ENCODE results near the gene KIF1C. TPM values are rescaled to one million over a fixed set of nuclear protein-coding genes. Genes with fewer than 3 reads are reported as not detected.

Gene KIF1C
- total and polyA plus RNA-seq, 9 of the 15 experiments (the other 6 are each of a cell fraction or from before 2014, with no cell fraction given) = 0.38 to 68.4 (median 25.1) TPM

DNA sequence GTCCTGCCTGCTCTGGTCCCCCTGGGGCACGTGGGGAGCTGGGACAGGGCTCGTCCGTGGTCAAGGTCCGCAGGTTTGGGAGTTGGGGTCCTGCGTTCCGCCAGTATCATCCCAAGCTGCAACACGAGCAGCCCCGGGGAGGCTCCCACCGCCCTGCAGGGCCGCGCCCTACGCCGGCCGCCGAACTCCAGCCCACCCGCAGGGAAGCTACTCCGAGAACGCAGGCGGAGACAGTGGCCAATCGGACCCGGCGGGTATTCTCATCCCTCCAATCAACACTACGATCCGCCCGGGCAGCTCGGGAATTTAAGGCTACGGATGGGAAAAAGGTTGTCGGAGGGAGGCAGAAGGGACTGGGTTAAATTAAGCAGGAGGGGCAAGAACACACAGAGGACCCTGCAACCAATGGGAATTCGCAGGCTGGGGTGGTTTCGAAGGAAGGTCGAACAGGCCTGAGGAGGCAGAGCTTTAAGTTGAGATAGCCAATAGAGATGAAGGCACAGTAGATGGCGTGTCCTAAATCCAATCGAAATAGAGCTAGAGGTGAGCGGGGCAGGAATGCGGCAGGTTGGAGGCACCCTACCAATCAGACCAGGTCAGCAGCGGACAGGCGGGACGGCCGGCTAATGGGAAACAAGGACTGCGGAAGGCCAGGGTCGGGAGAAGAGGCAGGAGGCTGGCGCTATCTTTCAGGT is 30.8 kb upstream of the KIF1C start (continued):
- TF ChIP-seq, protein P1, sequence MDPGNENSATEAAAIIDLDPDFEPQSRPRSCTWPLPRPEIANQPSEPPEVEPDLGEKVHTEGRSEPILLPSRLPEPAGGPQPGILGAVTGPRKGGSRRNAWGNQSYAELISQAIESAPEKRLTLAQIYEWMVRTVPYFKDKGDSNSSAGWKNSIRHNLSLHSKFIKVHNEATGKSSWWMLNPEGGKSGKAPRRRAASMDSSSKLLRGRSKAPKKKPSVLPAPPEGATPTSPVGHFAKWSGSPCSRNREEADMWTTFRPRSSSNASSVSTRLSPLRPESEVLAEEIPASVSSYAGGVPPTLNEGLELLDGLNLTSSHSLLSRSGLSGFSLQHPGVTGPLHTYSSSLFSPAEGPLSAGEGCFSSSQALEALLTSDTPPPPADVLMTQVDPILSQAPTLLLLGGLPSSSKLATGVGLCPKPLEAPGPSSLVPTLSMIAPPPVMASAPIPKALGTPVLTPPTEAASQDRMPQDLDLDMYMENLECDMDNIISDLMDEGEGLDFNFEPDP (CRISPR knock-in tag; IDR thresholded peaks at IDR 0.05) = no peak
- TF ChIP-seq ADNP (tag; IDR thresholded peaks at IDR 0.05) = no peak
- TF ChIP-seq RBBP5 (IDR thresholded peaks at IDR 0.05; ENCODE audit: borderline replicate concordance, insufficient read depth, low read length, poor library complexity, severe bottlenecking) = peak; percentile 32
- no peak for TF ChIP-seq HDAC2 (IDR thresholded peaks at IDR 0.05)
- TF ChIP-seq ZNF324 (CRISPR knock-in tag; IDR thresholded peaks at IDR 0.05) = no peak
- no peak for TF ChIP-seq ZNF561 (CRISPR knock-in tag; conservative IDR thresholded peaks at IDR 0.05)
- no peak for TF ChIP-seq ZNF311 (CRISPR knock-in tag; IDR thresholded peaks at IDR 0.05)
- no peak for TF ChIP-seq SREBF1 (IDR thresholded peaks at IDR 0.05; ENCODE audit: borderline replicate concordance, low read depth, low read length)
- TF ChIP-seq OTX1 (CRISPR knock-in tag; IDR thresholded peaks at IDR 0.05) = no peak
- no peak for TF ChIP-seq ZNF239 (CRISPR knock-in tag; IDR thresholded peaks at IDR 0.05)
- no peak for TF ChIP-seq ZNF133 (CRISPR knock-in tag; IDR thresholded peaks at IDR 0.05)
- TF ChIP-seq RBM25 (IDR thresholded peaks at IDR 0.05; ENCODE audit: low read depth, low read length, severe bottlenecking) = peak; percentile 95
- no peak for TF ChIP-seq SMARCB1 (IDR thresholded peaks at IDR 0.05; ENCODE audit: insufficient read length, low read depth)
- TF ChIP-seq, protein P2, sequence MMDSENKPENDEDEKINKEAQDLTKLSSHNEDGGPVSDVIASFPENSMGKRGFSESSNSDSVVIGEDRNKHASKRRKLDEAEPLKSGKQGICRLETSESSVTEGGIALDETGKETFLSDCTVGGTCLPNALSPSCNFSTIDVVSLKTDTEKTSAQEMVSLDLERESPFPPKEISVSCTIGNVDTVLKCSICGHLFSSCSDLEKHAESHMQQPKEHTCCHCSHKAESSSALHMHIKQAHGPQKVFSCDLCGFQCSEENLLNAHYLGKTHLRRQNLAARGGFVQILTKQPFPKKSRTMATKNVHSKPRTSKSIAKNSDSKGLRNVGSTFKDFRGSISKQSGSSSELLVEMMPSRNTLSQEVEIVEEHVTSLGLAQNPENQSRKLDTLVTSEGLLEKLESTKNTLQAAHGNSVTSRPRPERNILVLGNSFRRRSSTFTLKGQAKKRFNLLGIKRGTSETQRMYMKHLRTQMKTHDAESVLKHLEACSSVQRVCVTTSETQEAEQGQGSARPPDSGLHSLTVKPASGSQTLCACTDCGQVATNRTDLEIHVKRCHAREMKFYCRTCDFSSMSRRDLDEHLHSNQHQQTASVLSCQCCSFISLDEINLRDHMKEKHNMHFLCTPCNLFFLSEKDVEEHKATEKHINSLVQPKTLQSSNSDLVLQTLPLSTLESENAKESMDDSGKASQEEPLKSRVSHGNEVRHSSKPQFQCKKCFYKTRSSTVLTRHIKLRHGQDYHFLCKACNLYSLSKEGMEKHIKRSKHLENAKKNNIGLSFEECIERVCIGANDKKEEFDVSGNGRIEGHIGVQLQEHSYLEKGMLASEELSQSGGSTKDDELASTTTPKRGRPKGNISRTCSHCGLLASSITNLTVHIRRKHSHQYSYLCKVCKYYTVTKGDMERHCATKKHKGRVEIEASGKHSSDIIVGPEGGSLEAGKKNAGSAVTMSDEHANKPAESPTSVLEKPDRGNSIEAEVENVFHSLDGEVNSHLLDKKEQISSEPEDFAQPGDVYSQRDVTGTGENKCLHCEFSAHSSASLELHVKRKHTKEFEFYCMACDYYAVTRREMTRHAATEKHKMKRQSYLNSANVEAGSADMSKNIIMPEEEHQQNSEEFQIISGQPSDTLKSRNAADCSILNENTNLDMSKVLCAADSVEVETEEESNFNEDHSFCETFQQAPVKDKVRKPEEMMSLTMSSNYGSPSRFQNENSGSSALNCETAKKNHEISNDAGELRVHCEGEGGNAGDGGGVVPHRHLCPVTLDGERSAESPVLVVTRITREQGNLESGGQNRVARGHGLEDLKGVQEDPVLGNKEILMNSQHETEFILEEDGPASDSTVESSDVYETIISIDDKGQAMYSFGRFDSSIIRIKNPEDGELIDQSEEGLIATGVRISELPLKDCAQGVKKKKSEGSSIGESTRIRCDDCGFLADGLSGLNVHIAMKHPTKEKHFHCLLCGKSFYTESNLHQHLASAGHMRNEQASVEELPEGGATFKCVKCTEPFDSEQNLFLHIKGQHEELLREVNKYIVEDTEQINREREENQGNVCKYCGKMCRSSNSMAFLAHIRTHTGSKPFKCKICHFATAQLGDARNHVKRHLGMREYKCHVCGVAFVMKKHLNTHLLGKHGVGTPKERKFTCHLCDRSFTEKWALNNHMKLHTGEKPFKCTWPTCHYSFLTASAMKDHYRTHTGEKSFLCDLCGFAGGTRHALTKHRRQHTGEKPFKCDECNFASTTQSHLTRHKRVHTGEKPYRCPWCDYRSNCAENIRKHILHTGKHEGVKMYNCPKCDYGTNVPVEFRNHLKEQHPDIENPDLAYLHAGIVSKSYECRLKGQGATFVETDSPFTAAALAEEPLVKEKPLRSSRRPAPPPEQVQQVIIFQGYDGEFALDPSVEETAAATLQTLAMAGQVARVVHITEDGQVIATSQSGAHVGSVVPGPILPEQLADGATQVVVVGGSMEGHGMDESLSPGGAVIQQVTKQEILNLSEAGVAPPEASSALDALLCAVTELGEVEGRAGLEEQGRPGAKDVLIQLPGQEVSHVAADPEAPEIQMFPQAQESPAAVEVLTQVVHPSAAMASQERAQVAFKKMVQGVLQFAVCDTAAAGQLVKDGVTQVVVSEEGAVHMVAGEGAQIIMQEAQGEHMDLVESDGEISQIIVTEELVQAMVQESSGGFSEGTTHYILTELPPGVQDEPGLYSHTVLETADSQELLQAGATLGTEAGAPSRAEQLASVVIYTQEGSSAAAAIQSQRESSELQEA (IDR thresholded peaks at IDR 0.05; ENCODE audit: low read depth) = no peak
- TF ChIP-seq MTA2 (IDR thresholded peaks at IDR 0.05; ENCODE audit: low read depth) = no peak
- no peak for TF ChIP-seq JUND (IDR thresholded peaks at IDR 0.05; ENCODE audit: borderline replicate concordance, low read depth, low read length)
- no peak for TF ChIP-seq JUND (tag; IDR thresholded peaks at IDR 0.05; ENCODE audit: borderline replicate concordance, low read depth, low read length)
- TF ChIP-seq FOXK2 (conservative IDR thresholded peaks at IDR 0.05 in 1 of 2, IDR thresholded peaks at IDR 0.05 in 1 of 2; ENCODE audit: low read depth in 2 of 2) = peak; percentile 58 to 69; a peak in 2 of 4 replicates

Measured in K562 (cell line).